NCI-H345 (cell line): ENCODE results near the gene AGAP1.

ENCODE experiments used
- DNase-seq: peaks from one replicate; lab custom pipeline; 2025; lab: John Stamatoyannopoulos, UW

Gene AGAP1

DNA sequence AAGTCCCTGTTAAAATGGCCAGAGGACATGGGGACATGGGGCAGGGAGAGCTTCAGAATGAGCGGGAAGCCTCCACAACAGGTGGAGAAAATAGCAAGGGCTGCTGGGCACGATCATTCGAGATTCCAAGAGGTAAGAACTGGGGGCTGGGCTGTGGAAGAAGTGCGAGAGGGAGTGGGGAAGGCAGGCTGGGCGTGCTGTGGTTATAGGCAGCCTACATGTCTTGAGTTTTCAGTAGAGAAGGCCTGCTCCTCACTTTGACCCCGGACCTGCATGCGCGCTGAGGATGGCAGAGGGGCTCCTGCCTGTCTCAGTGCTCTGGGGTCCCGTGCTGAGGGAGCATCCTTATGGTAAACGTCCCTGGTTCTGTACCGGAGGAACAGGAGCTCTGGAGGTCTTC is 115.5 kb downstream of the AGAP1 start:
- DNase-seq = no peak

GRCh38 chr2:235609746-235610145 is 115.9 kb downstream of the AGAP1 start:
- DNase-seq = no peak

DNA sequence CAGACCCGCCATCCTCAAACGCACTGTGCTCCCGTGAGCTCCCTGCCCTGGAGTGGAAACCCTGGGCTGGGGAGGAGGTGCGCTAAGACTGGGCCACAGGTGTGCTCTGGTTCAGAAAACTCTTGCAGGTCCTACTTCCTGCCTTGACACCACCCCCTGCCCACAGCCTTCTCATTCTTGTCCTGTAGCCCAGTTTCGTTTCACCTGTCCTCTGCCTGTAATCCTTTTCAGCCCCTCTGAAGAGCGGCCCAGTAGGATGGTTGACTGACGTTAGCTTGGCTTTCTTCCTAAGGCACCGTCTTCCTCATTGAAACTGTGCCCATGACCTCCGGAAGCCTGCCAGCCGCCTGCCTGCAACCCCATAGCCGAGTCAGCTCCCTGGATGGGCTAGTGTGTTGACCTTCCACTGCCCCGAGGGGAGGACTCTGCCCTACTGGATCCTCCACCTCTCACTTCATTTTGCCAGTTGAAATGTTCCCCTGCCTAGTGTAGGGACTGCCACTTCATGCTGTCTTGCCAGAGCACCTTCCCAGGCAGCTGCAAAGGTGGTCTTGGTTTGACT is 116.9 kb downstream of the AGAP1 start:
- no peak for DNase-seq

DNA sequence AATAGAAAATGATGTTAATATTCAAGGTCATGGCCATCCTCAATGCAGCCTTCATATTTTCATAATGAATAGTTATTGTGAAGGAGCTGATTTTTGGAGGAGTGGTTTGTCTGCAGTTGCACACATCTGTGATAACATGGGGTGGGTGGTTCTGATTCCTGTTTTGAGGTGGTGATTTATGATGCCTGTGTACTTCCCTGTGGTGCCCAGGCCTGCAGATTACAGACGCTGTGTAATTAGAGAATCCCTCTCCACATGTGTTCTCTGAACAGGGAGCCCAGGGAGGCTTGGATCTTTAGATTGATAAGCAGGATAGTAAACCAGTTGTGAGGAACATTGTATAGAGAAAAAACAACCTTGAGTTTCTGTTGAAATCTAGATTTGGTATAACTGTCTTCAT is 117.5 kb downstream of the AGAP1 start:
- DNase-seq = peak; percentile 68

- no peak for DNase-seq
Measured at GRCh38 chr2:235611756-235612155, 117.9 kb downstream of the AGAP1 start.

DNA sequence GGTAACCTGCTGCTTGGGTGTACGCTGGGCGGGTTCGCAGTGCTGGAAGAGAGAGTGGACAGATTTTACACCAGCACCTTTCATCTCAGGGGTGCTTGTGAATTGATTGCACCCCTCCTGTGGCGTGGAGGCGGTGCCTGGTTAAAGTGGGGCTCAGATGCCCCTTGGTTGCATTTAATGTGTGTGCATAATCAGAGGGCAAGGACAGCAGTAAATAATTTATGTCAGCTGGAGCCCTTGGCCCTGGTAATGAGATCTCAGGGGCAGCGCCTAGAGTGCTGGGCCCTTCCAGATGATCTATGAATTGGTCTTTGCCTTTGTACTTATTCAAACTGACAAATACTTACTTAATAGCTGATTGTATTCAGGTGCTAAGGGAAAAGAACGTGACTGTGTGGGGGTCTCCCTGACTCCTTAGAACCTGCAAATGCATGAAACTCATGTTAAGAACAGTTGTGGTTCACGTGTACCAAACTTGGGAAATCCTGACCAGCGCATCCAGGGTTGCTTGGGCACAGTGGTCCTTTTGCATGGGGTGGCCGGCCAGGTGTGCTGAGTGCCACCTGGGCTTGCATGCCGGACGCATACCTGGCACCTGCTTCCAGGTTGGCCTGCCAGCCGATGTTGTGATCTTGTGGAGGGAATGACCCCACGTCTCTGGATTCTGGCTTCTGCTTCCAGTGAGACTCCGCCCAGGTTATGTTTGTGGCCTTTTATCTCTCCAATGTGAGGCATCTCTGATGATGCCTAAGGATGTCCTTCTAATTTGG is 118.5 kb downstream of the AGAP1 start:
- peak; percentile 60 for DNase-seq

DNA sequence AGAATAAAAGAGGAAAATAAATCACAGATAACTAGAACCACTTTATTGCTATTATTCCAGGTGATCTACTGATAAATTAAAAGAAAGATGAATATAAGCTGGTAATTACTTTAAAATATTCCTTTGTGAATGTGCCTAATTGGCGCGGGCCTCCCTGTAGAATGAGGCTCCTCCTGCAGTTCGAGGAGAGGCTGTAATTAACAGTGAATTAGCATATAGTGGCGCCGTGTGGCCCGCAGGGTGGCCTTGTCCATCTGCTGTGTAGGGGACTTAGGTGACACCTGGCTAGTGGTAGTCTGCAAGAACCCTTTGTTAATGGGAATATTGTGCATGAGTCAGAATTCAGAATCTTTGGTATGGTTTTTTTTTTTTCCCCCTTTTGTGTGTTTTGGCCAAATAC is 119.8 kb downstream of the AGAP1 start:
- DNase-seq = no peak

GRCh38 chr2:235614176-235614860 is 120.5 kb downstream of the AGAP1 start:
- DNase-seq = no peak

- DNase-seq = no peak
Measured at GRCh38 chr2:235614900-235615712, 121.3 kb downstream of the AGAP1 start.

DNA sequence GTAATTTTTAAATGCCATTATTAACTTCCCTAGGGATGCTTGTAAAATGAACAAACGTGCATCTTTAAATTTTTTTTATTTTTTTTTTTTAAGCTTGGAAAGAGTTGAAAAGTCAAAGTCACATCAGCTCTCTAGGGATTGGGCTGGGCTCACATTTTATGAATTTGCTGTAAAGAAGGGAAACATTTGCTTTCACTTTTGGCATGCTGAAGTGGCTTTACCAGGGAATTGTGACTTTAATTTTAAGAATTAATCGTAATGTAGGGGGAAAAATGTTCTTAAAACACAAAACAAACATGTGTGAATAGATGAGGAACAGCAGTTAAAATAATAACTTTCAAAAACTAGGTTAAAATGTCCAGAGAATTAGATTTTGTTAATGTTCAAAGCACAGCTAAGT is 123.0 kb downstream of the AGAP1 start:
- no peak for DNase-seq

GRCh38 chr2:235618039-235618438 is 124.2 kb downstream of the AGAP1 start:
- no peak for DNase-seq

- peak; percentile 50 for DNase-seq
Measured at GRCh38 chr2:235619544-235619943, 125.7 kb downstream of the AGAP1 start.

DNA sequence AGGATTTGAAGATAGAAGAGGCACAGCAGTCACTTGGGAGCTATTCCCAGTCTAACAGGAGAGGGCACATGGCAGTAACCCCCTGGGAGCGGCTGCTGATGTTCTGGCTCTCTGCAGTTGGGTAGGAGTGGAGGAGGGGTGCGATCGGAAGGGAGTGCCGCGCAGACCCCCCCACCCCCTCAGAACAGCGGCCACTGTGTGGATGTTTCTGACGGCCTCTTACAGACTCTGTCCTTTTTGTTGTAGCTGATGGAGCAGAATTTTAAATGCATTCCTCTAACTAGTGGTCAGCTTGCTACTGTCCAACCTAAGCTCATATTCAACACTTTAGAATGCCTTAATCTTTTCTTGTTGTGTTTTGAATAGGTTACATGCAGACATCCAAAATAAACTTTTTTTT is 127.9 kb downstream of the AGAP1 start:
- DNase-seq = no peak

GRCh38 chr2:235623111-235623510 is 129.3 kb downstream of the AGAP1 start:
- DNase-seq = no peak

- DNase-seq = no peak
Measured at GRCh38 chr2:235623752-235624151, 129.9 kb downstream of the AGAP1 start.

GRCh38 chr2:235626658-235627057 is 132.8 kb downstream of the AGAP1 start:
- DNase-seq = no peak

DNA sequence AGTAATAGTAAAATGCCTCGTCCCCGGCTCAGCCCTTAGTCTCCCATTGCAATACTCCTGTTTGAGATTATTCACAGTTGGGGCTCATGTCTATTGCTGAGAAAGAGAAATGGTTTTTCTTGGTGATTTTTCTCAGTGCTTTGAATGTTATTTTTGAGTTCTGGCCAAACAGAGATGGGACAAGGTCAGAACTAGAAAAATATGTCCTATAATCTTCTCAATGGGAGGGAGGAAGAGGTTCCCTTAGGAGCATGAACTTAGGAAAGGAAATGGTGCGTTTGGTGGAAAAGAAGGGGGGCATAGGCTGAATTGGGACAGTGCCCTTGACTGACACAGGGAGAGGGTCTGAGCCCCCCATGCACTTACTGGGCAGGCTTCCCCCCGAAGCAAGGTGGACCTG is 133.8 kb downstream of the AGAP1 start:
- DNase-seq = no peak

DNA sequence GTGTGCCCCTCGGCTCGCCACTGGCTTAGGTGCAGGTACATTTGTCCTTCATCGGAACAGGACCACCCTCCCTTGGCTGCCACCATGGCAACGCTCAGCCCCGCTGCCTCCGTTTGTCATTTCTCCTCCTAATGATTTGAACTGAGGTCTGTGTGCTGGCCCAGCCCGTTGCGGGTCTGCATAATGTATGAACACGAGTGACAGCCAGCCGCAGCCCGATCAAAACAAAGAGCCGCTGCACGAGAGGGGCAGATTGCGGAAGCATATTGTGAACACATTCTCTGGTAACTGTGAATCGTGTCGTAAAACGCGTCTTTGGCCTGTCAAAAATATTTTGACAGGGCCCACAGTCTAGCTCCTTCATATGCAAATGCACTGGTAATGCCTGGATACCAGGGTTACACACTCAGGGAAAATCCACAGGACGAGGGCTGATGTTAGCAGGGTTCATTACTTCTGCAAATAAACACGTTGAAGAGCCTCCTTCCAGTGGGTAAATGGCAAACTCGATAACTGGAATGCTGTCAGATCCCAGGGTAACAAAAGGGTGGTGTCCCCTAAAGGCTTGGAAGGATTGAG is 137.0 kb downstream of the AGAP1 start:
- no peak for DNase-seq

- no peak for DNase-seq
Measured at GRCh38 chr2:235634435-235635158, 140.8 kb downstream of the AGAP1 start.

- DNase-seq = no peak
Measured at GRCh38 chr2:235636546-235636945, 142.7 kb downstream of the AGAP1 start.

DNA sequence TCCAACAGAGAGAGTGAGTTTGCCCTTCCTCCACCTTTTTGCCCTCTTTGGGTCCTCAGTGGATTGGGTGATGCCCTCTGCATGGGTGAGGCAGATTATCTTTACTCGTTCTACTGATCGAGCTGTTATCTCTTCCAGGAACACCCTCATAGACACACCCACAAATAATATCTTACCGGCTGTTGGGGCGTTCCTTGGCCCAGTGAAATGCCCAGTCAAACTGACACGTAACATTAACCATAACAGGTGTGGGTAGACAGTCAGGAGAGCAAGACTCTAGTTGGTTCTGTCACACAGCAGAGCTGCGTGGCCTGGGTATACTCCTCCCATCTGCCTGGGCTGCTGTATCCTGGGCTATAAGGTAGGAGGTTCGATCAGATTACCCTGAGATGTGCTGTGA is 144.1 kb downstream of the AGAP1 start:
- DNase-seq = no peak
